H9 (cell line): ENCODE data around the gene DPYSL3. TPM values are rescaled to one million over a fixed set of nuclear protein-coding genes. Genes with fewer than 3 reads are reported as not detected.

Experiments used
- DNase-seq: peaks from one replicate; pipeline ENCODE4 v3.0.0-alpha.2; 2017
- H2AFZ ChIP-seq: one replicate; pipeline ENCODE4 v1.6.1; 2013; ENCODE audit warnings: mild to moderate bottlenecking, low read length, control low read depth, moderate library complexity
- H2AK5ac ChIP-seq: 2 replicates; pipeline ENCODE4 v1.6.1; 2013; ENCODE audit warnings: low read length, control low read depth, mixed read lengths; ENCODE audit not compliant: insufficient read length
- H2BK120ac ChIP-seq: one replicate; pipeline ENCODE4 v1.6.1; 2013; ENCODE audit warnings: low read depth, mild to moderate bottlenecking, low read length, control low read depth, inconsistent platforms; ENCODE audit not compliant: poor library complexity, severe bottlenecking
- H2BK12ac ChIP-seq: 2 replicates; pipeline ENCODE4 v1.6.1; 2013; ENCODE audit warnings: low read length, control low read depth, mixed read lengths, low read depth; ENCODE audit not compliant: insufficient read length
- H2BK15ac ChIP-seq: 2 replicates; pipeline ENCODE4 v1.6.1; 2013; ENCODE audit warnings: low read depth, low read length, control low read depth
- H2BK20ac ChIP-seq: one replicate; pipeline ENCODE4 v1.6.1; 2013; ENCODE audit warnings: low read depth, mild to moderate bottlenecking, low read length, control low read depth, inconsistent platforms; ENCODE audit not compliant: poor library complexity, severe bottlenecking
- H2BK5ac ChIP-seq: 2 replicates; pipeline ENCODE4 v1.6.1; 2013; ENCODE audit warnings: low read length, control low read depth, mixed read lengths; ENCODE audit not compliant: insufficient read length
- H3K14ac ChIP-seq: 2 replicates; pipeline ENCODE4 v1.6.1; 2013; ENCODE audit warnings: low read length, control low read depth; ENCODE audit not compliant: insufficient read depth
- H3K18ac ChIP-seq: 2 replicates; pipeline ENCODE4 v1.6.1; 2013; ENCODE audit warnings: low read depth, mild to moderate bottlenecking, mixed read lengths, low read length, control low read depth; ENCODE audit not compliant: insufficient read length
- H3K23ac ChIP-seq: 2 replicates; pipeline ENCODE4 v1.6.1; 2013; ENCODE audit warnings: low read length, control low read depth, mixed read lengths, low read depth; ENCODE audit not compliant: insufficient read length
- H3K23me2 ChIP-seq: 2 replicates; pipeline ENCODE4 v1.6.1; 2013; ENCODE audit warnings: low read depth, mild to moderate bottlenecking, mixed read lengths, low read length, control low read depth; ENCODE audit not compliant: insufficient read length, poor library complexity, severe bottlenecking
- H3K27ac ChIP-seq: 2 replicates; pipeline ENCODE4 v1.5.1; 2013; ENCODE audit warnings: low read length, control low read depth, mixed read lengths, low read depth; ENCODE audit not compliant: insufficient read length
- H3K27me3 ChIP-seq: 2 replicates; pipeline ENCODE4 v1.6.1; 2013; ENCODE audit warnings: low read length, control low read depth, inconsistent platforms; ENCODE audit not compliant: insufficient read depth
- H3K4ac ChIP-seq: 2 replicates; pipeline ENCODE4 v1.6.1; 2013; ENCODE audit warnings: low read depth, mild to moderate bottlenecking, control low read depth, inconsistent platforms, low read length, moderate library complexity
- H3K4me1 ChIP-seq: 2 replicates; pipeline ENCODE4 v1.6.1; 2013; ENCODE audit warnings: low read length, control low read depth, inconsistent platforms; ENCODE audit not compliant: insufficient read depth
- H3K4me2 ChIP-seq: 2 replicates; pipeline ENCODE4 v1.6.1; 2013; ENCODE audit warnings: low read length, control low read depth, mixed read lengths; ENCODE audit not compliant: insufficient read length, insufficient read depth
- H3K56ac ChIP-seq: 2 replicates; pipeline ENCODE4 v1.6.1; 2013; ENCODE audit warnings: low read depth, mild to moderate bottlenecking, mixed read lengths, low read length, control low read depth; ENCODE audit not compliant: insufficient read length
- H3K79me1 ChIP-seq: 2 replicates; pipeline ENCODE4 v1.6.1; 2013; ENCODE audit warnings: low read depth, mild to moderate bottlenecking, moderate library complexity, low read length, control low read depth, inconsistent platforms; ENCODE audit not compliant: insufficient read depth, poor library complexity, severe bottlenecking
- H3K79me2 ChIP-seq: 2 replicates; pipeline ENCODE4 v1.6.1; 2013; ENCODE audit warnings: low read length, control low read depth, inconsistent platforms; ENCODE audit not compliant: insufficient read depth
- H3K9ac ChIP-seq: 2 replicates; pipeline ENCODE4 v1.6.1; 2013; ENCODE audit warnings: low read length, control low read depth, mixed read lengths; ENCODE audit not compliant: insufficient read length; ENCODE audit errors: extremely low read depth
- H3K9me3 ChIP-seq: one replicate; pipeline ENCODE4 v1.6.1; 2013; ENCODE audit warnings: low read depth, low read length, inconsistent platforms; ENCODE audit not compliant: control insufficient read depth
- H3T11ph ChIP-seq: one replicate; pipeline ENCODE4 v1.6.1; 2013; ENCODE audit warnings: mild to moderate bottlenecking, low read length, control low read depth, inconsistent platforms
- H4K20me1 ChIP-seq: one replicate; pipeline ENCODE4 v1.6.1; 2013; ENCODE audit not compliant: control insufficient read depth, insufficient read length, insufficient read depth
- H4K5ac ChIP-seq: 2 replicates; pipeline ENCODE4 v1.6.1; 2013; ENCODE audit warnings: low read depth, mild to moderate bottlenecking, mixed read lengths, low read length, control low read depth; ENCODE audit not compliant: insufficient read length
- H4K8ac ChIP-seq: replicated peaks from 2 replicates; pipeline ENCODE4 v1.6.1; 2013; ENCODE audit warnings: low read length, control low read depth, mixed read lengths, low read depth; ENCODE audit not compliant: insufficient read length
- H4K91ac ChIP-seq: 2 replicates; pipeline ENCODE4 v1.6.1; 2013; ENCODE audit warnings: low read depth, mild to moderate bottlenecking, moderate library complexity, mixed read lengths, low read length, control low read depth; ENCODE audit not compliant: insufficient read length
- H3K27ac Mint-ChIP-seq, 3 experiments: 2 replicates in 2 of 3; 3 replicates in 1 of 3; pipeline ENCODE4 v1.8.0; 2020 to 2021; ENCODE audit warnings: mixed read lengths in 3 of 3, mild to moderate bottlenecking in 1 of 3, moderate library complexity in 1 of 3
- H3K27me3 Mint-ChIP-seq: 2 replicates; pipeline ENCODE4 v1.8.0; 2021; ENCODE audit warnings: low read depth, mild to moderate bottlenecking, moderate library complexity, mixed read lengths
- H3K36me3 Mint-ChIP-seq, 3 experiments: 2 replicates in 2 of 3; 3 replicates in 1 of 3; pipeline ENCODE4 v1.8.0; 2020 to 2021; ENCODE audit warnings: low read depth in 3 of 3, mixed read lengths in 3 of 3; ENCODE audit not compliant: insufficient read depth in 1 of 3
- H3K4me1 Mint-ChIP-seq, 2 experiments: 2 replicates each; pipeline ENCODE4 v1.8.0; 2020; ENCODE audit warnings: mixed read lengths in 2 of 2
- H3K4me3 Mint-ChIP-seq, 2 experiments: 2 replicates in 1 of 2; 3 replicates in 1 of 2; pipeline ENCODE4 v1.8.0; 2020 to 2021; ENCODE audit warnings: mild to moderate bottlenecking in 2 of 2, mixed read lengths in 2 of 2, moderate library complexity in 1 of 2
- H3K9me3 Mint-ChIP-seq, 2 experiments: 2 replicates in 1 of 2; 3 replicates in 1 of 2; pipeline ENCODE4 v1.8.0; 2020; ENCODE audit warnings: mild to moderate bottlenecking in 2 of 2, mixed read lengths in 2 of 2, moderate library complexity in 1 of 2
- WGBS: extraction: QIAGEN DNeasy Blood & Tissue Kit; methylation state at CpG from one replicate; pipeline ENCODE4 v1.1.7; 2013; ENCODE audit warnings: missing lambda C conversion rate, low lambda C conversion rate, mixed read lengths; ENCODE audit not compliant: insufficient read length; ENCODE audit errors: extremely low coverage; 5-methylcytosine and 5-hydroxymethylcytosine counted together
- total RNA-seq: library from RNA; stranded (reverse); gene quantifications from 2 replicates; pipeline ENCODE4 v1.2.1, GENCODE V29; 2021
- TF ChIP-seq, protein P1 (sequence below): fragments of 200-600 bp; sonication (generic); conservative IDR thresholded peaks from 3 replicates; pipeline ENCODE4 v1.8.0; 2021; ENCODE audit warnings: antibody characterized with exemption, mild to moderate bottlenecking

The DPYSL3 gene
- total RNA-seq, 1 experiment from 2014 or later: 515 TPM

DNA sequence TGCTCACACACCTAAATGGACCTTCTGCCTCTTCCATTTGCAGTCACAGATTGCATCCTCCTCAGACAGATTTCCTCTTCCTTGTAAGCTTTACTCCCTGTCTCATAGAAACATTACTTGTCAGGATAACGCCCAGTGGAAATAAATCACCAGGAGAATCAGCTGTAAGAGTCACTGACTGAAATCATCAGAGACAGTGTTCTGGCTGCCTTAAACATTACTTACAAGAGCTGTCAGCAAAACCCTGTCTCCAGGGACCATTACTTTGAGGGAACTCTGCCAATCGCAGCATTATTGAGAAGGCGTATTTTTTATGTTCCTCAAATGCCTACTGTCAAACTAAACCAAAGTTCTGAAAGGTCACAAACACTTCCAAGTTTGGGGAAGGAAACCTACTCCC, 5.9 kb downstream of the DPYSL3 start:
- H2AK5ac ChIP-seq: no peak overlapping the region
- Mint-ChIP-seq H3K4me1 (peaks cover 29 to 40% of the 10 kb centered on the region in 2 experiments), H3K36me3 (peaks cover 9 to 43% (median 12%) of the 10 kb centered on the region in 3 experiments), H3K9me3 (peaks cover 0 to 4% of the 10 kb centered on the region in 2 experiments; a peak in 1 of 5 replicates), H3K27me3 (no peaks in the 10 kb centered on the region), H3K4me3 (no peak overlapping the region), H3K27ac (peak overlapping the region in 1 of 3 experiments; percentile 69; a peak in 2 of 7 replicates)
- H3K27ac ChIP-seq: no peak overlapping the region
- H2BK120ac ChIP-seq: no peak overlapping the region
- H3K23me2 ChIP-seq: peaks cover 5% of the 10 kb centered on the region
- no CpG with 5 or more reads among the region's 3 CpGs for WGBS
- peaks cover 13% of the 10 kb centered on the region; the same call in 1 of the 2 replicates for H3K79me2 ChIP-seq
- TF ChIP-seq, protein P1, sequence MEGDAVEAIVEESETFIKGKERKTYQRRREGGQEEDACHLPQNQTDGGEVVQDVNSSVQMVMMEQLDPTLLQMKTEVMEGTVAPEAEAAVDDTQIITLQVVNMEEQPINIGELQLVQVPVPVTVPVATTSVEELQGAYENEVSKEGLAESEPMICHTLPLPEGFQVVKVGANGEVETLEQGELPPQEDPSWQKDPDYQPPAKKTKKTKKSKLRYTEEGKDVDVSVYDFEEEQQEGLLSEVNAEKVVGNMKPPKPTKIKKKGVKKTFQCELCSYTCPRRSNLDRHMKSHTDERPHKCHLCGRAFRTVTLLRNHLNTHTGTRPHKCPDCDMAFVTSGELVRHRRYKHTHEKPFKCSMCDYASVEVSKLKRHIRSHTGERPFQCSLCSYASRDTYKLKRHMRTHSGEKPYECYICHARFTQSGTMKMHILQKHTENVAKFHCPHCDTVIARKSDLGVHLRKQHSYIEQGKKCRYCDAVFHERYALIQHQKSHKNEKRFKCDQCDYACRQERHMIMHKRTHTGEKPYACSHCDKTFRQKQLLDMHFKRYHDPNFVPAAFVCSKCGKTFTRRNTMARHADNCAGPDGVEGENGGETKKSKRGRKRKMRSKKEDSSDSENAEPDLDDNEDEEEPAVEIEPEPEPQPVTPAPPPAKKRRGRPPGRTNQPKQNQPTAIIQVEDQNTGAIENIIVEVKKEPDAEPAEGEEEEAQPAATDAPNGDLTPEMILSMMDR: no peak
- H2BK5ac ChIP-seq: no peak overlapping the region
- no peak overlapping the region for H2AFZ ChIP-seq
- H3K27me3 ChIP-seq: no peaks in the 10 kb centered on the region
- no peak for DNase-seq
- no peak overlapping the region for H3K14ac ChIP-seq
- H2BK15ac ChIP-seq: no peak overlapping the region
- H3K23ac ChIP-seq: no peak overlapping the region
- H2BK20ac ChIP-seq: no peak overlapping the region
- no peaks in the 10 kb centered on the region for H3K4me1 ChIP-seq
- no peaks in the 10 kb centered on the region for H3K79me1 ChIP-seq
- H3K18ac ChIP-seq: no peak overlapping the region
- H4K5ac ChIP-seq: no peak overlapping the region
- no peaks in the 10 kb centered on the region for H4K20me1 ChIP-seq
- no peak overlapping the region for H3K4me2 ChIP-seq
- H2BK12ac ChIP-seq: no peak overlapping the region
- H3K9me3 ChIP-seq: no peaks in the 10 kb centered on the region
- H3K56ac ChIP-seq: no peak overlapping the region
- H3K9ac ChIP-seq: no peak overlapping the region
- no peak overlapping the region for H3K4ac ChIP-seq
- H4K91ac ChIP-seq: no peak overlapping the region
- no peak overlapping the region for H3T11ph ChIP-seq
- no peak overlapping the region for H4K8ac ChIP-seq
